Endothelial cell (in vitro differentiated cells): Measurements from ENCODE around the gene ATRAID. TPM values are rescaled to one million over a fixed set of nuclear protein-coding genes. Genes with fewer than 3 reads are reported as not detected.

Experiments used
- DNase-seq: peaks from one replicate; pipeline ENCODE4 v3.0.0; 2021; ENCODE audit warnings: low spot score
- H3K27ac Mint-ChIP-seq: one replicate; pipeline ENCODE4 v1.8.0; 2021; ENCODE audit warnings: mixed read lengths, inconsistent platforms; ENCODE audit not compliant: unreplicated experiment
- H3K27me3 Mint-ChIP-seq: one replicate; pipeline ENCODE4 v1.8.0; 2021; ENCODE audit warnings: mild to moderate bottlenecking, moderate library complexity, mixed read lengths, inconsistent platforms; ENCODE audit not compliant: unreplicated experiment
- H3K36me3 Mint-ChIP-seq: one replicate; pipeline ENCODE4 v1.8.0; 2021; ENCODE audit warnings: mild to moderate bottlenecking, low read depth, mixed read lengths, inconsistent platforms; ENCODE audit not compliant: unreplicated experiment
- H3K4me1 Mint-ChIP-seq: one replicate; pipeline ENCODE4 v1.8.0; 2021; ENCODE audit warnings: mild to moderate bottlenecking, mixed read lengths, inconsistent platforms; ENCODE audit not compliant: unreplicated experiment
- H3K4me3 Mint-ChIP-seq: one replicate; pipeline ENCODE4 v1.8.0; 2021; ENCODE audit warnings: mild to moderate bottlenecking, mixed read lengths, inconsistent platforms; ENCODE audit not compliant: unreplicated experiment
- H3K9me3 Mint-ChIP-seq: one replicate; pipeline ENCODE4 v1.8.0; 2021; ENCODE audit warnings: mixed read lengths, inconsistent platforms; ENCODE audit not compliant: unreplicated experiment
- total RNA-seq: library from RNA; stranded (reverse); fragmentation: NEBNext Ultra II Directional; extraction: Animal tissue kit (Norgen Biotek cat#: 25700); gene quantifications from one replicate; pipeline ENCODE4 v1.2.1, GENCODE V29; 2021; ENCODE audit not compliant: unreplicated experiment
- TF ChIP-seq, protein P1 (sequence below): fragments of 200-600 bp; sonication (generic); IDR thresholded peaks from one replicate; pipeline ENCODE4 v1.5.0; 2021; ENCODE audit warnings: antibody characterized with exemption; ENCODE audit not compliant: unreplicated experiment

ATRAID gene
- total RNA-seq, 1 donor from 2014 or later: 89.9 TPM

DNA sequence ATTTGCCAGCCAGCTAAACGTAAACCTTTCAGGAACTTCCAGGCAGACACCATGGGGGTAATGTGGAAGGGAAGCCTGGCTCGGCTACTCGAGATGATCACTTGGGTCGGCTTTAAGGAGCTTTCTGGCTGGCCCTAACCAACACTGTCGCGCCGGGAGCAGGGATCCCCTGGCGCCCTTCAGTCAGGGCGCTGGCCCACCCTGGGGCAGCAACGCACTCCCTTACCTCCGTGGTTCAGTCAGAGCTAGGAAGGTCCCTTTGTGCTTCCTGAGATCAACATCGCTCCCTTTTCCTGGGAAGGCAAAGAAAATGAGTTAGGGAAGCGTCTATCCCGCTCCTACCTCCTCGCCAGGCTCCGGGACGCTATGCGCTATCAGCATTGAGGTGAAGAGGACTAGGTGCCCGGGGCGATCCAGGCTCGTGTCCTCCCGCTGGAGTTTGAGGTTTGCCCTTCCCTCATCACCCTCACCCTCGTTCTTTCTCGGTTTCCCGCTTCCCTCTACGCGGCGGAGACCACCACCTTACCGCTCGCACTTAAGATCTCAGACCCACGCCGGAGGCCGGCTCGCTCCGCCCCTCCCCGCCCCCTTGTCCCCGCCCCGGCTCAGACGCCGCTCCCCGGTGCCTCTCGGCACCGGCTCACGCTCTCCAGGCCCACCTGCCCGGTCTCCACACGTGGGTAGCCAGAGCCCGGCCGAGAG, 449 bp upstream of the ATRAID start:
- Mint-ChIP-seq H3K27me3 (peaks cover 23% of the 10 kb centered on the region), H3K36me3 (peaks cover 38% of the 10 kb centered on the region), H3K4me3 (peak overlapping the region; percentile 95), H3K4me1 (peaks cover 25% of the 10 kb centered on the region), H3K27ac (peak overlapping the region; percentile 81), H3K9me3 (no peaks in the 10 kb centered on the region)
- no peak for DNase-seq
- TF ChIP-seq, protein P1, sequence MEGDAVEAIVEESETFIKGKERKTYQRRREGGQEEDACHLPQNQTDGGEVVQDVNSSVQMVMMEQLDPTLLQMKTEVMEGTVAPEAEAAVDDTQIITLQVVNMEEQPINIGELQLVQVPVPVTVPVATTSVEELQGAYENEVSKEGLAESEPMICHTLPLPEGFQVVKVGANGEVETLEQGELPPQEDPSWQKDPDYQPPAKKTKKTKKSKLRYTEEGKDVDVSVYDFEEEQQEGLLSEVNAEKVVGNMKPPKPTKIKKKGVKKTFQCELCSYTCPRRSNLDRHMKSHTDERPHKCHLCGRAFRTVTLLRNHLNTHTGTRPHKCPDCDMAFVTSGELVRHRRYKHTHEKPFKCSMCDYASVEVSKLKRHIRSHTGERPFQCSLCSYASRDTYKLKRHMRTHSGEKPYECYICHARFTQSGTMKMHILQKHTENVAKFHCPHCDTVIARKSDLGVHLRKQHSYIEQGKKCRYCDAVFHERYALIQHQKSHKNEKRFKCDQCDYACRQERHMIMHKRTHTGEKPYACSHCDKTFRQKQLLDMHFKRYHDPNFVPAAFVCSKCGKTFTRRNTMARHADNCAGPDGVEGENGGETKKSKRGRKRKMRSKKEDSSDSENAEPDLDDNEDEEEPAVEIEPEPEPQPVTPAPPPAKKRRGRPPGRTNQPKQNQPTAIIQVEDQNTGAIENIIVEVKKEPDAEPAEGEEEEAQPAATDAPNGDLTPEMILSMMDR: no peak

DNA sequence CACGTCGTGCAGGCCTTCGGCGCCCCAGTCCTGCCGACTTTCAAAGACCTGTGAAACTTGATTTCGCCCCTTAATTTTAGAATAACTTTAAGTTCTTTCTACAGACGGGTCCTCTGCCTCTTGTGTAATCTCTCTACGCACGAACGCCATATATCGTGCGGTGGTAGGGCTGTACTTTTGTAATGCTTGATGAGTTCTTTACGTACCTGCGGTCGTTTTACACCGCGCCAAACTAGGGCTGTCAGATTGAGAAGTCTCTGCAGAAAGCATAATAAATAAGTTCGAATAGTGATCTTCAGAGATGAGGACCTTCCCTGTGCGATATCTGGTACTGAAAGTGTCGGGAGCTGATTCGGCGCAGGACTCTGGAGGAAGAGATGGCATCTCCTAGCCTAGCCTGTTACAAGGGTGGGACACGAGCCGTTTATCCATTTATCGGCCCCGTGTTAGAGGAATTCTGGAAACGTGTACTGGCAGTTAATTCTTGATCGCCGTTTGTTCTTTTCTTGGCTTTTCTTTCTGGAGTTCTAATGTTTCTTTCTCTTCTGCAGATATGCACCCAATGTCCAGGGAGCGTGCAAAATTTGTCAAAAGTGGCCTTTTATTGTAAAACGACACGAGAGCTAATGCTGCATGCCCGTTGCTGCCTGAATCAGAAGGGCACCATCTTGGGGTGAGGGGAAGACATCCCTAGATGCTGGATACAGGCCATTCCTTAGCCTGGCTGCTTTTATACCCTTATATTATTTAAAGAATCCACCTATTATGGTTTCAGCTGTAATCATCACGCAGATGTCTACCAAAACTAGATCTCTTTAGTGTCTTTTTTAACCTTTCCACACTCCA, 1.0 kb downstream of the ATRAID start:
- TF ChIP-seq, protein P1: no peak
- H3K9me3 Mint-ChIP-seq: no peaks in the 10 kb centered on the region
- H3K36me3 Mint-ChIP-seq: peaks cover 30% of the 10 kb centered on the region
- peak; percentile 8 for DNase-seq
- peaks cover 30% of the 10 kb centered on the region for H3K4me1 Mint-ChIP-seq
- H3K4me3 Mint-ChIP-seq: peak overlapping the region; percentile 99
- H3K27me3 Mint-ChIP-seq: peaks cover 29% of the 10 kb centered on the region
- peak overlapping the region; percentile 100 for H3K27ac Mint-ChIP-seq

- TF ChIP-seq, protein P1: no peak
- Mint-ChIP-seq H3K27me3 (peaks cover 29% of the 10 kb centered on the region), H3K27ac (no peak overlapping the region), H3K4me3 (no peak overlapping the region), H3K36me3 (peaks cover 25% of the 10 kb centered on the region), H3K4me1 (peaks cover 30% of the 10 kb centered on the region), H3K9me3 (no peaks in the 10 kb centered on the region)
- no peak for DNase-seq
Observed at GRCh38 chr2:27214941-27215340, 3.1 kb downstream of the ATRAID start.

DNA sequence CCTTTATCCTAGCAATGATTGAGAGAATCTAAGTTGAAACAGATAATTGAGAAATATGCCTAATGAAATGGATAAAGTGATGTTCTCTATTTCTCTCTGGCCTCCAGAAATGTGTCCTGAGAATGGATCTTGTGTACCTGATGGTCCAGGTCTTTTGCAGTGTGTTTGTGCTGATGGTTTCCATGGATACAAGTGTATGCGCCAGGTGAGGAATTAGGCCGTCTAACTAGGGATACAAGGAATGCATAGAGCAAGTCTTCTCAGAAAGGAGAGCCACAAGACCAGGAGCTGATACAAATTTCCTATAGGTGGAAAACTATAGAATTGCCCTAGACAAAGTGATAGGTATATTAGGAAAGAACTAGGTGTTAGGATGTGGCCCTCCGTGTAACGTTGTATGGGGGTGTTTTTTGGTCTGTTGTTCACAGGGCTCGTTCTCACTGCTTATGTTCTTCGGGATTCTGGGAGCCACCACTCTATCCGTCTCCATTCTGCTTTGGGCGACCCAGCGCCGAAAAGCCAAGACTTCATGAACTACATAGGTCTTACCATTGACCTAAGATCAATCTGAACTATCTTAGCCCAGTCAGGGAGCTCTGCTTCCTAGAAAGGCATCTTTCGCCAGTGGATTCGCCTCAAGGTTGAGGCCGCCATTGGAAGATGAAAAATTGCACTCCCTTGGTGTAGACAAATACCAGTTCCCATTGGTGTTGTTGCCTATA, 4.7 kb downstream of the ATRAID start:
- Mint-ChIP-seq H3K27ac (peak overlapping the region; percentile 95), H3K27me3 (peaks cover 28% of the 10 kb centered on the region), H3K36me3 (peaks cover 36% of the 10 kb centered on the region), H3K4me3 (peak overlapping the region; percentile 86), H3K9me3 (no peaks in the 10 kb centered on the region), H3K4me1 (peaks cover 28% of the 10 kb centered on the region)
- no peak for DNase-seq
- TF ChIP-seq, protein P1: no peak
